Measurements from ENCODE around the gene H2AZ1. TPM values are rescaled to one million over a fixed set of nuclear protein-coding genes. Genes with fewer than 3 reads are reported as not detected.

Gene H2AZ1
- total RNA-seq, 1 donor from 2014 or later: 318 TPM

GRCh38 chr4:99986792-99987191 lies 36.7 kb upstream of the H2AZ1 start:
- no peak for DNase-seq (ENCODE audit: low spot score)
- Mint-ChIP-seq H3K36me3 (ENCODE audit: low read depth, unreplicated experiment) (no peaks in the 10 kb centered on the region), H3K4me1 (ENCODE audit: unreplicated experiment) (peaks cover 16% of the 10 kb centered on the region), H3K27ac (ENCODE audit: unreplicated experiment) (no peak overlapping the region), H3K27me3 (ENCODE audit: unreplicated experiment) (peaks cover 1% of the 10 kb centered on the region), H3K9me3 (ENCODE audit: unreplicated experiment) (no peaks in the 10 kb centered on the region), H3K4me3 (ENCODE audit: unreplicated experiment) (no peak overlapping the region)
- TF ChIP-seq, protein P1, sequence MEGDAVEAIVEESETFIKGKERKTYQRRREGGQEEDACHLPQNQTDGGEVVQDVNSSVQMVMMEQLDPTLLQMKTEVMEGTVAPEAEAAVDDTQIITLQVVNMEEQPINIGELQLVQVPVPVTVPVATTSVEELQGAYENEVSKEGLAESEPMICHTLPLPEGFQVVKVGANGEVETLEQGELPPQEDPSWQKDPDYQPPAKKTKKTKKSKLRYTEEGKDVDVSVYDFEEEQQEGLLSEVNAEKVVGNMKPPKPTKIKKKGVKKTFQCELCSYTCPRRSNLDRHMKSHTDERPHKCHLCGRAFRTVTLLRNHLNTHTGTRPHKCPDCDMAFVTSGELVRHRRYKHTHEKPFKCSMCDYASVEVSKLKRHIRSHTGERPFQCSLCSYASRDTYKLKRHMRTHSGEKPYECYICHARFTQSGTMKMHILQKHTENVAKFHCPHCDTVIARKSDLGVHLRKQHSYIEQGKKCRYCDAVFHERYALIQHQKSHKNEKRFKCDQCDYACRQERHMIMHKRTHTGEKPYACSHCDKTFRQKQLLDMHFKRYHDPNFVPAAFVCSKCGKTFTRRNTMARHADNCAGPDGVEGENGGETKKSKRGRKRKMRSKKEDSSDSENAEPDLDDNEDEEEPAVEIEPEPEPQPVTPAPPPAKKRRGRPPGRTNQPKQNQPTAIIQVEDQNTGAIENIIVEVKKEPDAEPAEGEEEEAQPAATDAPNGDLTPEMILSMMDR (IDR thresholded peaks at IDR 0.05; ENCODE audit: unreplicated experiment): no peak

DNA sequence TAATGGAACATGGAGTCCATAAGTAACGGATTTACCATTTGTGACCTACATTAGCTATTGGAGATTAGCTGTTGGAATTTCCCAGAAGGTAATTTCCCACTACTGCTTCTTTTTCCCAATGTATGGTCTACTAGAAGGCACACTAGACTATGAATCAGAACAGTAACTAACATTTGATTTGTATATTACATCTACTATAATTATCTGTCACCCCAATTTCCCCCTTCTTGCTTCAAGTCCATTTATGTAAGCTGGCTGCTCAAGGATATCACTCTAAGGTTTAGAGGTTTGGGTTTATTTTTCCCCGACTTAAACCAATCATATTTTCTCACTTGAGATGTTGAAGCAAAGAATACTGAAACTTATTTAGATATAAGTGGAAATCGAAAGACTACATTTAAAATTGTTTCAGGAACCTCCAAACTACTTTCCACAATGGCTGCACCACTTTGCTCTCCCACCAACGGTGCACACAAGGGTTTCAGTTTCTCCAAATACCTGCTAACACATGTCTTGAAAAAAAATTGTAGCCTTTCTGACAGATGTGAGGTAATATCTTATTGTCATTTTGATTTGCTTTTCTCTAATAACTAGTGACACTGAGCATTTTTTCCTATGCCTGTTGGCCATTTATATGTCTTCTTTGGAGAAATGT lies 33.3 kb upstream of the H2AZ1 start:
- no peak overlapping the region for H3K27ac Mint-ChIP-seq (ENCODE audit: unreplicated experiment)
- H3K9me3 Mint-ChIP-seq (ENCODE audit: unreplicated experiment): no peaks in the 10 kb centered on the region
- no peaks in the 10 kb centered on the region for H3K36me3 Mint-ChIP-seq (ENCODE audit: low read depth, unreplicated experiment)
- DNase-seq (ENCODE audit: low spot score): no peak
- TF ChIP-seq, protein P1 (IDR thresholded peaks at IDR 0.05; ENCODE audit: unreplicated experiment): no peak
- peaks cover 1% of the 10 kb centered on the region for H3K27me3 Mint-ChIP-seq (ENCODE audit: unreplicated experiment)
- H3K4me3 Mint-ChIP-seq (ENCODE audit: unreplicated experiment): no peak overlapping the region
- peaks cover 16% of the 10 kb centered on the region for H3K4me1 Mint-ChIP-seq (ENCODE audit: unreplicated experiment)

DNA sequence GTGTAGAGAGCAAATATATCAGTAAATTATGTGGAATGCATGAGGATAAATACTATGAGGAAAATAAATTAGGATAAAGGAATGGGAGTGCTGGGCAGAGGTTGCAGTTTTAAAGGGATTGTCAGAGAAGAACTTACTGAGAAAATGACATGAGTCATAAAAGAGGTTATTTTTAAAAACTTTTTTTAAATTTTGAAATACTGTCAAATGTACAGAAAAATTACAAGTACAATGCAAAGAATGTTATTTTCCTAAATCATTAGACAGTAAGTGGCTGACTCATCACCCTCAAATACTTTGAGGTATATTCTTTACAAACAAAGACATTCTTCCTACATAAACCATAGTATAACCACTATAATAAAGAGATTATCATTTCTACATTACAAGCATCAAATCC lies 29.8 kb upstream of the H2AZ1 start:
- Mint-ChIP-seq H3K9me3 (ENCODE audit: unreplicated experiment) (no peaks in the 10 kb centered on the region), H3K4me1 (ENCODE audit: unreplicated experiment) (peaks cover 7% of the 10 kb centered on the region), H3K27me3 (ENCODE audit: unreplicated experiment) (peaks cover 1% of the 10 kb centered on the region), H3K4me3 (ENCODE audit: unreplicated experiment) (no peak overlapping the region), H3K36me3 (ENCODE audit: low read depth, unreplicated experiment) (no peaks in the 10 kb centered on the region), H3K27ac (ENCODE audit: unreplicated experiment) (no peak overlapping the region)
- TF ChIP-seq, protein P1 (IDR thresholded peaks at IDR 0.05; ENCODE audit: unreplicated experiment): no peak
- DNase-seq (ENCODE audit: low spot score): no peak

GRCh38 chr4:99971453-99972111 lies 21.5 kb upstream of the H2AZ1 start:
- H3K27ac Mint-ChIP-seq (ENCODE audit: unreplicated experiment): no peak overlapping the region
- H3K4me1 Mint-ChIP-seq (ENCODE audit: unreplicated experiment): peaks cover 3% of the 10 kb centered on the region
- no peaks in the 10 kb centered on the region for H3K36me3 Mint-ChIP-seq (ENCODE audit: low read depth, unreplicated experiment)
- H3K9me3 Mint-ChIP-seq (ENCODE audit: unreplicated experiment): no peaks in the 10 kb centered on the region
- no peak for DNase-seq (ENCODE audit: low spot score)
- TF ChIP-seq, protein P1 (IDR thresholded peaks at IDR 0.05; ENCODE audit: unreplicated experiment): no peak
- peaks cover 3% of the 10 kb centered on the region for H3K27me3 Mint-ChIP-seq (ENCODE audit: unreplicated experiment)
- H3K4me3 Mint-ChIP-seq (ENCODE audit: unreplicated experiment): no peak overlapping the region

- Mint-ChIP-seq H3K27me3 (ENCODE audit: unreplicated experiment) (peaks cover 2% of the 10 kb centered on the region), H3K4me3 (ENCODE audit: unreplicated experiment) (no peak overlapping the region), H3K9me3 (ENCODE audit: unreplicated experiment) (no peaks in the 10 kb centered on the region), H3K27ac (ENCODE audit: unreplicated experiment) (no peak overlapping the region), H3K36me3 (ENCODE audit: low read depth, unreplicated experiment) (no peaks in the 10 kb centered on the region), H3K4me1 (ENCODE audit: unreplicated experiment) (peaks cover 3% of the 10 kb centered on the region)
- TF ChIP-seq, protein P1 (IDR thresholded peaks at IDR 0.05; ENCODE audit: unreplicated experiment): no peak
- DNase-seq (ENCODE audit: low spot score): no peak
Observed at GRCh38 chr4:99968330-99968729, 18.3 kb upstream of the H2AZ1 start.

Measured in endothelial cell (in vitro differentiated cells).